A549 (cell line): ENCODE results near the gene LPIN3. TPM values are rescaled to one million over a fixed set of nuclear protein-coding genes. Genes with fewer than 3 reads are reported as not detected.

Experiments used
- ATAC-seq, 2 experiments: fragments of 200-7000 bp in 1 of 2; fragments of >200 bp in 1 of 2; cut with Nextera tagmentation in 1 of 2; cut with Tn5 transposase in 1 of 2; 3 replicates each; pipeline versions ENCODE4 v1.8.0 to v1.9.1; 2018 to 2020; ENCODE audit warnings: mild to moderate bottlenecking in 1 of 2, moderate library complexity in 1 of 2
- CTCF ChIA-PET: fragments of 300-600 bp; sonication (Branson Sonifier 250); formaldehyde crosslinking; extraction: SDS; loops from one replicate; lab custom pipeline; 2021; ENCODE audit warnings: antibody characterized with exemption, inconsistent platforms; lab: Yijun Ruan, JAX
- POLR2A ChIA-PET: fragments of 350-600 bp; formaldehyde crosslinking; extraction: SDS; loops from one replicate; lab custom pipeline; 2021; ENCODE audit warnings: antibody characterized with exemption, inconsistent platforms; lab: Yijun Ruan, JAX
- DNase-seq, 2 experiments: peaks; one replicate each; pipeline versions ENCODE4 v3.0.0 to v3.0.0-alpha.2; 2011 to 2016; ENCODE audit warnings: low read depth in 1 of 2, low spot score in 1 of 2
- FAIRE-seq: peaks from 2 replicates; lab custom pipeline; 2011; peaks lifted over from hg19 to GRCh38; lab: Jason Lieb, UNC
- H3K27ac ChIP-seq, 2 experiments: fragments of >200 bp; sonication (Bioruptor Twin); formaldehyde crosslinking; 3 replicates each; pipeline ENCODE4 v1.5.1; 2016 to 2017
- H3K4me1 ChIP-seq: fragments of >200 bp; sonication (Bioruptor Twin); formaldehyde crosslinking; 3 replicates; pipeline ENCODE4 v1.6.1; 2016
- H3K4me2 ChIP-seq: fragments of >200 bp; sonication (Bioruptor Twin); formaldehyde crosslinking; 3 replicates; pipeline ENCODE4 v1.6.1; 2016
- H3K4me3 ChIP-seq: fragments of >200 bp; sonication (Bioruptor Twin); formaldehyde crosslinking; 3 replicates; pipeline ENCODE4 v1.5.1; 2016
- H3K9me3 ChIP-seq: fragments of >200 bp; sonication (Bioruptor Twin); formaldehyde crosslinking; 3 replicates; pipeline ENCODE4 v1.6.1; 2016
- BHLHE40 ChIP-seq: IDR thresholded peaks from 2 replicates; pipeline ENCODE4 v1.6.1; 2012; ENCODE audit warnings: low read depth, low read length, inconsistent platforms
- CBX2 ChIP-seq: fragments of 200-600 bp; sonication (generic); IDR thresholded peaks from 2 replicates; pipeline ENCODE4 v1.6.1; 2016; ENCODE audit warnings: low read depth, mild to moderate bottlenecking, borderline replicate concordance
- CEBPB ChIP-seq, 2 experiments: fragments of >200 bp in 1 of 2; sonication (Bioruptor Twin) in 1 of 2; formaldehyde crosslinking in 1 of 2; IDR thresholded peaks; 2 replicates each; pipeline ENCODE4 v1.6.1; 2012 to 2016
- CHD2 ChIP-seq: fragments of 150-350 bp; IDR thresholded peaks from 2 replicates; pipeline ENCODE4 v1.6.1; 2014; ENCODE audit warnings: low read length; ENCODE audit not compliant: partially characterized antibody
- EHMT2 ChIP-seq: fragments of 200-600 bp; sonication (generic); IDR thresholded peaks from 2 replicates; pipeline ENCODE4 v1.6.1; 2016; ENCODE audit warnings: antibody characterized with exemption, low read depth, mild to moderate bottlenecking, moderate library complexity
- ESRRA ChIP-seq: fragments of 150-350 bp; IDR thresholded peaks from 2 replicates; pipeline ENCODE4 v1.6.1; 2014; ENCODE audit warnings: mild to moderate bottlenecking, low read length, borderline replicate concordance
- FOSB ChIP-seq: fragments of 250-450 bp; sonication (Bioruptor Pico); IDR thresholded peaks from 2 replicates; pipeline ENCODE4 v1.5.0; 2020; ENCODE audit warnings: mild to moderate bottlenecking, moderate library complexity
- HDAC2 ChIP-seq: fragments of 200-600 bp; sonication (generic); IDR thresholded peaks from 2 replicates; pipeline ENCODE4 v1.6.1; 2016
- HOXA7 ChIP-seq: fragments of 250-450 bp; sonication (Bioruptor Pico); IDR thresholded peaks from 2 replicates; pipeline ENCODE4 v1.5.0; 2020; ENCODE audit warnings: mild to moderate bottlenecking, moderate library complexity
- HOXB5 ChIP-seq: fragments of 250-450 bp; sonication (Bioruptor Pico); IDR thresholded peaks from 2 replicates; pipeline ENCODE4 v1.5.0; 2020; ENCODE audit warnings: mild to moderate bottlenecking, moderate library complexity
- JUN ChIP-seq, 2 experiments: fragments of >200 bp; sonication (Bioruptor Twin); formaldehyde crosslinking; IDR thresholded peaks; 2 replicates in 1 of 2; 3 replicates in 1 of 2; pipeline ENCODE4 v1.6.1; 2016 to 2017
- KDM1A ChIP-seq: fragments of 200-600 bp; sonication (generic); IDR thresholded peaks from 2 replicates; pipeline ENCODE4 v1.6.1; 2016; ENCODE audit warnings: low read depth, mild to moderate bottlenecking
- NFE2L2 ChIP-seq: fragments of 150-350 bp; conservative IDR thresholded peaks from 2 replicates; pipeline ENCODE4 v1.6.1; 2014; ENCODE audit warnings: low read length
- NR3C1 ChIP-seq: fragments of >200 bp; sonication (Bioruptor Twin); formaldehyde crosslinking; IDR thresholded peaks from 3 replicates; pipeline ENCODE4 v1.6.1; 2017
- TP53 ChIP-seq: fragments of 250-450 bp; sonication (Bioruptor Pico); IDR thresholded peaks from 2 replicates; pipeline ENCODE4 v1.5.0; 2021; ENCODE audit warnings: mild to moderate bottlenecking, moderate library complexity
- ZFP36 ChIP-seq: fragments of 450-650 bp; IDR thresholded peaks from 2 replicates; pipeline ENCODE4 v1.6.1; 2014; ENCODE audit warnings: borderline replicate concordance; ENCODE audit not compliant: partially characterized antibody
- ZNF302 ChIP-seq: fragments of 250-450 bp; sonication (Bioruptor Pico); IDR thresholded peaks from 2 replicates; pipeline ENCODE4 v1.9.0; 2021; ENCODE audit warnings: inconsistent platforms, mild to moderate bottlenecking, moderate library complexity
- WGBS: methylation state at CpG from one replicate; pipeline ENCODE4 v1.1.6; 2017; ENCODE audit errors: missing lambda C conversion rate; 5-methylcytosine and 5-hydroxymethylcytosine counted together
- polyA plus RNA-seq, 4 experiments: library from polyadenylated mRNA; depleted of rRNA in 3 of 4; stranded (reverse); fragments of >200 nt; fragmentation: RNase III in 1 of 4; extraction: RNeasy Plus Mini Kit Qiagen cat#74134 plus additional on column Dnase treatment in 1 of 4; gene quantifications; 2 replicates in 3 of 4; 3 replicates in 1 of 4; pipeline ENCODE4 v1.2.3, GENCODE V29; 2011 to 2017
- TF ChIP-seq, protein P1 (sequence below): fragments of >200 bp; sonication (Bioruptor Twin); formaldehyde crosslinking; IDR thresholded peaks from 3 replicates; pipeline ENCODE4 v1.6.1; 2016
- TF ChIP-seq, protein P2 (sequence below): fragments of >200 bp; sonication (Bioruptor Twin); formaldehyde crosslinking; IDR thresholded peaks from 3 replicates; pipeline ENCODE4 v1.5.1; 2016
- TF ChIP-seq, protein P3 (sequence below): IDR thresholded peaks from 2 replicates; pipeline ENCODE4 v1.6.1; 2012; ENCODE audit warnings: low read depth, borderline replicate concordance
- TF ChIP-seq, protein P4 (sequence below): fragments of 200-600 bp; sonication (generic); IDR thresholded peaks from 2 replicates; pipeline ENCODE4 v1.6.1; 2016; ENCODE audit warnings: antibody characterized with exemption, mild to moderate bottlenecking, moderate library complexity
- TF ChIP-seq, protein P5 (sequence below): fragments of >200 bp; sonication (Bioruptor Twin); formaldehyde crosslinking; IDR thresholded peaks from 2 replicates; pipeline ENCODE4 v1.6.1; 2016

LPIN3 gene
- polyA plus RNA-seq, 2 of the 4 experiments (the other 2 are of a cell fraction) = 6.3 to 14.4 TPM

DNA sequence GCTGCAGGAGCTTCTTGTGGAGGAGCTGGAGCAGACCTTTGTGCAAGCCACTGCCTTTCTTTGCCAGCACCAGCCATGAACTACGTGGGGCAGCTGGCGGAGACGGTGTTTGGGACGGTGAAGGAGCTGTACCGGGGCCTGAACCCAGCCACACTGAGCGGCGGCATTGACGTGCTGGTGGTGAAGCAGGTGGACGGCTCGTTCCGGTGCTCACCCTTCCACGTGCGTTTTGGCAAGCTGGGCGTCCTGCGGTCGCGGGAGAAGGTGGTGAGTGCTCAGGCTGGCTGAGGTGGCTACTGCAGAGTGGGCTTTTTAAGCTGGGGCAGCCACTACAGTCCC is 5.1 kb downstream of the LPIN3 start:
- no peak overlapping the region for H3K27ac ChIP-seq
- H3K9me3 ChIP-seq = no peaks in the 10 kb centered on the region
- ATAC-seq (no peak), FAIRE-seq (no peak), DNase-seq (no peak)
- TF ChIP-seq, protein P1, sequence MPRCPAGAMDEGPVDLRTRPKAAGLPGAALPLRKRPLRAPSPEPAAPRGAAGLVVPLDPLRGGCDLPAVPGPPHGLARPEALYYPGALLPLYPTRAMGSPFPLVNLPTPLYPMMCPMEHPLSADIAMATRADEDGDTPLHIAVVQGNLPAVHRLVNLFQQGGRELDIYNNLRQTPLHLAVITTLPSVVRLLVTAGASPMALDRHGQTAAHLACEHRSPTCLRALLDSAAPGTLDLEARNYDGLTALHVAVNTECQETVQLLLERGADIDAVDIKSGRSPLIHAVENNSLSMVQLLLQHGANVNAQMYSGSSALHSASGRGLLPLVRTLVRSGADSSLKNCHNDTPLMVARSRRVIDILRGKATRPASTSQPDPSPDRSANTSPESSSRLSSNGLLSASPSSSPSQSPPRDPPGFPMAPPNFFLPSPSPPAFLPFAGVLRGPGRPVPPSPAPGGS = no peak
- TF ChIP-seq, protein P2, sequence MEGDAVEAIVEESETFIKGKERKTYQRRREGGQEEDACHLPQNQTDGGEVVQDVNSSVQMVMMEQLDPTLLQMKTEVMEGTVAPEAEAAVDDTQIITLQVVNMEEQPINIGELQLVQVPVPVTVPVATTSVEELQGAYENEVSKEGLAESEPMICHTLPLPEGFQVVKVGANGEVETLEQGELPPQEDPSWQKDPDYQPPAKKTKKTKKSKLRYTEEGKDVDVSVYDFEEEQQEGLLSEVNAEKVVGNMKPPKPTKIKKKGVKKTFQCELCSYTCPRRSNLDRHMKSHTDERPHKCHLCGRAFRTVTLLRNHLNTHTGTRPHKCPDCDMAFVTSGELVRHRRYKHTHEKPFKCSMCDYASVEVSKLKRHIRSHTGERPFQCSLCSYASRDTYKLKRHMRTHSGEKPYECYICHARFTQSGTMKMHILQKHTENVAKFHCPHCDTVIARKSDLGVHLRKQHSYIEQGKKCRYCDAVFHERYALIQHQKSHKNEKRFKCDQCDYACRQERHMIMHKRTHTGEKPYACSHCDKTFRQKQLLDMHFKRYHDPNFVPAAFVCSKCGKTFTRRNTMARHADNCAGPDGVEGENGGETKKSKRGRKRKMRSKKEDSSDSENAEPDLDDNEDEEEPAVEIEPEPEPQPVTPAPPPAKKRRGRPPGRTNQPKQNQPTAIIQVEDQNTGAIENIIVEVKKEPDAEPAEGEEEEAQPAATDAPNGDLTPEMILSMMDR = no peak
- TF ChIP-seq JUN (IDR thresholded peaks at IDR 0.05) (no peak), CHD2 (no peak), NR3C1 (no peak), ESRRA (no peak), FOSB (CRISPR knock-in tag) (no peak), BHLHE40 (no peak), HDAC2 (no peak), NFE2L2 (no peak), HOXB5 (no peak), EHMT2 (no peak), HOXA7 (CRISPR knock-in tag) (no peak), CEBPB (IDR thresholded peaks at IDR 0.05) (no peak), CBX2 (no peak)
- TF ChIP-seq, protein P3, sequence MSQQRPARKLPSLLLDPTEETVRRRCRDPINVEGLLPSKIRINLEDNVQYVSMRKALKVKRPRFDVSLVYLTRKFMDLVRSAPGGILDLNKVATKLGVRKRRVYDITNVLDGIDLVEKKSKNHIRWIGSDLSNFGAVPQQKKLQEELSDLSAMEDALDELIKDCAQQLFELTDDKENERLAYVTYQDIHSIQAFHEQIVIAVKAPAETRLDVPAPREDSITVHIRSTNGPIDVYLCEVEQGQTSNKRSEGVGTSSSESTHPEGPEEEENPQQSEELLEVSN = no peak
- POLR2A ChIA-PET = no interaction called here
- peaks cover 7% of the 10 kb centered on the region; the same call in 1 of the 3 replicates for H3K4me1 ChIP-seq
- WGBS = 93% methylated on average over 5 of the region's 17 CpGs
- H3K4me2 ChIP-seq = no peak overlapping the region
- CTCF ChIA-PET = interaction anchor here (10.4 kb wide), 1 partner anchor 173 kb away, joined by 248 read pairs; no protein-coding TSS in a partner anchor
- no peak overlapping the region for H3K4me3 ChIP-seq

DNA sequence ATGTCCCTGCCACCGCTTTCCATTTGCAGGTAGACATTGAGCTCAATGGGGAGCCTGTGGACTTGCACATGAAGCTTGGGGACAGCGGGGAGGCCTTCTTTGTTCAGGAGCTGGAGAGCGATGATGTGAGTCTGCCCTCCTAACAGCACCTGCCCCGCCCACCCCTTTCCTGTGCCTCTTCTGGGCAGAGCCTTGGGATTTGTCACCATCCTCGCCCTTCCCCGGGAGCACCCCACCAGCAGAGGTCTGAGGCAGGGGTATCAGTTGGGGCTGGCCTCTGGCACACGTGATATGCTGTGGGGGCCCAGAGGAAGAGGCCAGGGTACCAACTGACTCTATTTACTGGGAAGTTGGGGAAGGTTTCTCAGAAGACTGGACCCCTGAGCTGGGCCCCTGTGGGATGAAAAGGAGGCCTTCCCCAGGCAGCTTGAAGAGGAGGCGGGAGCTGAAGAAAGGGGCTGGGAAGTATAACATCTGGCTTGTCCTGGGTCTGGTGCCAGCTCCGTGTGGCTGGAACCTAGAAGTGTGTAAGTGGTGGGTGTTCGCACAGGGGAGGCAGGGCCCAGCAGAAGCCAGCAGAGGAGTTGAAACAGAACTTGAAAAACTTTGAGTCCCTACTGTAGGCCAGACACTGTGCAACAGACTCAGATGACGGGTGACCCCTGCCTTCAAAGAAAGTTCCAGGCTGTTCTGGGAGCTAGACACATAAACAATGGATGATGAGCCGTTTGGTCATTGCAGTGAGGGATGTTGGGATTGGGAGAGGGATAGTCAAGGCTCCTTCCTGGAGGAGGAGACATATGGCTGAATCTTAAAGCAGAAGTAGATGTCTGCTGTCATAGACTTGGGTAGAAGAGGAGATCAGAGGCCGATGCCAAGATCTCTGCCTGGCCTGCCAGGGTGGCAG is 7.2 kb downstream of the LPIN3 start:
- TF ChIP-seq ZNF302 (CRISPR knock-in tag) = no peak
- TF ChIP-seq ESRRA = no peak
- no peak for TF ChIP-seq TP53 (CRISPR knock-in tag)
- no peak for TF ChIP-seq CEBPB (IDR thresholded peaks at IDR 0.05)
- TF ChIP-seq, all 56 proteins: peak for 0
- no peak overlapping the region for H3K27ac ChIP-seq
- ChIA-PET POLR2A (no interaction called here), CTCF (interaction anchor here (0.7 to 1.3 kb wide), 4 partner anchors 63 to 308 kb away, joined by 3 to 4 read pairs (median 3); no protein-coding TSS in a partner anchor)
- no peaks in the 10 kb centered on the region for H3K9me3 ChIP-seq
- WGBS = 87% methylated on average over 10 of the region's 13 CpGs
- ATAC-seq (no peak), FAIRE-seq (no peak), DNase-seq (no peak)
- no peaks in the 10 kb centered on the region for H3K4me1 ChIP-seq
- H3K4me3 ChIP-seq = no peak overlapping the region
- no peak overlapping the region for H3K4me2 ChIP-seq

DNA sequence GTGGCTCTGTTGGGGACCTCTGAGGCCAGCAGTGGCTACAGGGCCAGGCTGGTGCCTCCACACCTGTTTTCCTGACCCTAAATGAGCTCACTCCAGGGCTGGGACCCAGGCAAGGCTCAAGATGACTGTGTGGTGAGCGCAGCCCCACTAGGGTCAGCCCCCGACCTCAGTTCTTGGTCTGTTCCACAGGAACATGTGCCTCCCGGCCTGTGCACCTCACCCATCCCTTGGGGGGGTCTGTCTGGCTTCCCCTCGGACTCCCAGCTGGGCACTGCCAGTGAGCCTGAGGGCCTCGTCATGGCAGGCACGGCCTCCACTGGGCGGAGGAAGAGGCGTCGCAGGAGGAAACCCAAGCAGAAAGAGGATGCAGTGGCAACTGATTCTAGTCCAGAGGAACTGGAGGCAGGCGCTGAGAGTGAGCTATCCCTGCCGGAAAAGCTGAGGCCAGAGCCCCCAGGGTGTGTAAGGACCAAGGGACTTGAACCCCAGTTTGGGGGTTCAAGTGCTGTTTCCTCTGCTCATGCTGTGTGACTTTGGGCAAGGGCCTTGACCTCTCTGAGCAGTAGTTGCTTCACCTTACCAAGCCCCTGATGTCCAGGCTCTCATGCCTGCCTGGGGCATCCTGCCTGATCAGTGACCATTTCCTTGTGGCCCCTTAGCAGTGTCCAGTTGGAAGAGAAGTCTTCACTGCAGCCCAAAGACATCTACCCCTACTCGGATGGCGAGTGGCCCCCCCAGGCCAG is 8.0 kb downstream of the LPIN3 start:
- TF ChIP-seq KDM1A = 0 out of 2 replicates have a peak, but pooled peaks have one; percentile 35
- TF ChIP-seq, protein P4, sequence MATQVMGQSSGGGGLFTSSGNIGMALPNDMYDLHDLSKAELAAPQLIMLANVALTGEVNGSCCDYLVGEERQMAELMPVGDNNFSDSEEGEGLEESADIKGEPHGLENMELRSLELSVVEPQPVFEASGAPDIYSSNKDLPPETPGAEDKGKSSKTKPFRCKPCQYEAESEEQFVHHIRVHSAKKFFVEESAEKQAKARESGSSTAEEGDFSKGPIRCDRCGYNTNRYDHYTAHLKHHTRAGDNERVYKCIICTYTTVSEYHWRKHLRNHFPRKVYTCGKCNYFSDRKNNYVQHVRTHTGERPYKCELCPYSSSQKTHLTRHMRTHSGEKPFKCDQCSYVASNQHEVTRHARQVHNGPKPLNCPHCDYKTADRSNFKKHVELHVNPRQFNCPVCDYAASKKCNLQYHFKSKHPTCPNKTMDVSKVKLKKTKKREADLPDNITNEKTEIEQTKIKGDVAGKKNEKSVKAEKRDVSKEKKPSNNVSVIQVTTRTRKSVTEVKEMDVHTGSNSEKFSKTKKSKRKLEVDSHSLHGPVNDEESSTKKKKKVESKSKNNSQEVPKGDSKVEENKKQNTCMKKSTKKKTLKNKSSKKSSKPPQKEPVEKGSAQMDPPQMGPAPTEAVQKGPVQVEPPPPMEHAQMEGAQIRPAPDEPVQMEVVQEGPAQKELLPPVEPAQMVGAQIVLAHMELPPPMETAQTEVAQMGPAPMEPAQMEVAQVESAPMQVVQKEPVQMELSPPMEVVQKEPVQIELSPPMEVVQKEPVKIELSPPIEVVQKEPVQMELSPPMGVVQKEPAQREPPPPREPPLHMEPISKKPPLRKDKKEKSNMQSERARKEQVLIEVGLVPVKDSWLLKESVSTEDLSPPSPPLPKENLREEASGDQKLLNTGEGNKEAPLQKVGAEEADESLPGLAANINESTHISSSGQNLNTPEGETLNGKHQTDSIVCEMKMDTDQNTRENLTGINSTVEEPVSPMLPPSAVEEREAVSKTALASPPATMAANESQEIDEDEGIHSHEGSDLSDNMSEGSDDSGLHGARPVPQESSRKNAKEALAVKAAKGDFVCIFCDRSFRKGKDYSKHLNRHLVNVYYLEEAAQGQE = no peak
- TF ChIP-seq, protein P5, sequence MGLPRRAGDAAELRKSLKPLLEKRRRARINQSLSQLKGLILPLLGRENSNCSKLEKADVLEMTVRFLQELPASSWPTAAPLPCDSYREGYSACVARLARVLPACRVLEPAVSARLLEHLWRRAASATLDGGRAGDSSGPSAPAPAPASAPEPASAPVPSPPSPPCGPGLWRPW = no peak
- peak; percentile 50 for TF ChIP-seq ZFP36
- TF ChIP-seq, all 56 proteins: peak for 2
- Histone ChIP-seq H3K4me2 (no peak overlapping the region), H3K4me1 (no peaks in the 10 kb centered on the region), H3K4me3 (no peak overlapping the region), H3K9me3 (no peaks in the 10 kb centered on the region), H3K27ac (no peak overlapping the region)
- FAIRE-seq = no peak
- 93% methylated on average over 11 of the region's 13 CpGs for WGBS
- ATAC-seq = no peak
- DNase-seq = no peak
- ChIA-PET POLR2A (no interaction called here), CTCF (interaction anchor here (1.0 to 3.2 kb wide), 2 partner anchors 9 to 176 kb away, joined by 3 to 26 read pairs; partner anchors contain the start of gene LPIN3)
